GM19468 (cell line): ENCODE results near the gene TICRR.

Source experiments
- ATAC-seq: cut with Tn5 transposase; IDR thresholded peaks from one replicate; pipeline ENCODE4 v1.9.1; 2021; ENCODE audit warnings: mild to moderate bottlenecking, moderate library complexity, moderate number of reproducible peaks; ENCODE audit not compliant: unreplicated experiment; ENCODE audit errors: extremely low read depth

TICRR gene

GRCh38 chr15:89669309-89669865 is 94.1 kb downstream of the TICRR start:
- ATAC-seq = no peak

GRCh38 chr15:89669941-89670340 is 94.7 kb downstream of the TICRR start:
- no peak for ATAC-seq

- no peak for ATAC-seq
These were observed 95.8 kb downstream of the TICRR start for GRCh38 chr15:89670971-89671560.

GRCh38 chr15:89671687-89672086 is 96.4 kb downstream of the TICRR start:
- ATAC-seq = no peak

GRCh38 chr15:89672221-89673164 is 97.2 kb downstream of the TICRR start:
- ATAC-seq = no peak

GRCh38 chr15:89673165-89673512 is 97.9 kb downstream of the TICRR start:
- ATAC-seq = no peak

- no peak for ATAC-seq
These were observed 99.3 kb downstream of the TICRR start for GRCh38 chr15:89674526-89674925.

GRCh38 chr15:89675606-89676005 is 100.3 kb downstream of the TICRR start:
- no peak for ATAC-seq

- ATAC-seq = no peak
These were observed 102.1 kb downstream of the TICRR start for GRCh38 chr15:89677381-89677780.
